NCI-H2171 (cell line): Measurements from ENCODE around the gene RASGEF1C.

ENCODE experiments used
- DNase-seq: peaks from one replicate; lab custom pipeline; 2025; lab: John Stamatoyannopoulos, UW

RASGEF1C gene

GRCh38 chr5:180119031-180119902 lies 89.7 kb downstream of the RASGEF1C start:
- DNase-seq = no peak

GRCh38 chr5:180118391-180118791 lies 90.6 kb downstream of the RASGEF1C start:
- DNase-seq = no peak

GRCh38 chr5:180117000-180117725 lies 91.8 kb downstream of the RASGEF1C start:
- no peak for DNase-seq

GRCh38 chr5:180116077-180116999 lies 92.7 kb downstream of the RASGEF1C start:
- DNase-seq = no peak

GRCh38 chr5:180115326-180116076 lies 93.5 kb downstream of the RASGEF1C start:
- DNase-seq = no peak

GRCh38 chr5:180114304-180115003 lies 94.6 kb downstream of the RASGEF1C start:
- no peak for DNase-seq

GRCh38 chr5:180113660-180114303 lies 95.2 kb downstream of the RASGEF1C start:
- no peak for DNase-seq

- DNase-seq = no peak
Observed at GRCh38 chr5:180112181-180112861, 96.7 kb downstream of the RASGEF1C start.

GRCh38 chr5:180111273-180112002 lies 97.6 kb downstream of the RASGEF1C start:
- no peak for DNase-seq

GRCh38 chr5:180109920-180110319 lies 99.1 kb downstream of the RASGEF1C start:
- DNase-seq = no peak

GRCh38 chr5:180107005-180107404 lies 102.0 kb downstream of the RASGEF1C start:
- DNase-seq = no peak

- DNase-seq = no peak
Observed at GRCh38 chr5:180105827-180106312, 103.1 kb downstream of the RASGEF1C start.

GRCh38 chr5:180104168-180104530 lies 104.9 kb downstream of the RASGEF1C start:
- DNase-seq = no peak

GRCh38 chr5:180103487-180104167 lies 105.4 kb downstream of the RASGEF1C start:
- DNase-seq = no peak

GRCh38 chr5:180102636-180103035 lies 106.4 kb downstream of the RASGEF1C start:
- no peak for DNase-seq

GRCh38 chr5:180101451-180102105 lies 107.4 kb downstream of the RASGEF1C start:
- DNase-seq = no peak

- no peak for DNase-seq
Observed at GRCh38 chr5:180100621-180101450, 108.2 kb downstream of the RASGEF1C start.
